ENCODE measurements around the gene MYG1.

The MYG1 gene

GRCh38 chr12:53299454-53300180, at the start of gene MYG1:
TSS of gene MYG1 (plus strand) at chr12:53299695. CDS start at chr12:53299738, 43 bp downstream.
- CTCF ChIA-PET: interaction anchor here (0.7 to 22.9 kb wide), 9 partner anchors 9 to 236 kb away, joined by 3 to 659 read pairs (median 4); partner anchors contain the start of genes AAAS and ITGB7
- DNase-seq (ENCODE audit: low read depth, low spot score): no peak
- POLR2A ChIA-PET: interaction anchor here (0.6 to 2.9 kb wide), 6 partner anchors 20 to 83 kb away, joined by 3 to 19 read pairs (median 3); partner anchors contain the start of gene AAAS
- peak within 1 kb of the TSS; percentile 93 for H3K4me3 ChIP-seq (ENCODE audit: low read depth, low read length)
- peak; percentile 41 for TF ChIP-seq CTCF (IDR thresholded peaks at IDR 0.05; ENCODE audit: insufficient read depth, low read length, missing control alignments)

GRCh38 chr12:53251477-53252348, 47.8 kb upstream of the MYG1 start:
- H3K4me3 ChIP-seq (ENCODE audit: low read depth, low read length): peak overlapping the region; percentile 88
- DNase-seq (ENCODE audit: low read depth, low spot score): no peak
- CTCF ChIA-PET: interaction anchor here (0.6 to 4.7 kb wide), 15 partner anchors 9 to 93 kb away, joined by 3 to 74 read pairs (median 3); partner anchors contain the start of gene ESPL1
- peak; percentile 46 for TF ChIP-seq CTCF (IDR thresholded peaks at IDR 0.05; ENCODE audit: insufficient read depth, low read length, missing control alignments)
- POLR2A ChIA-PET: interaction anchor here (0.6 to 2.6 kb wide), 5 partner anchors 8 to 249 kb away, joined by 3 to 11 read pairs (median 3); partner anchors contain the start of genes PFDN5 and TARBP2

- H3K4me3 ChIP-seq (ENCODE audit: low read depth, low read length): peak overlapping the region; percentile 88
- no peak for DNase-seq (ENCODE audit: low read depth, low spot score)
- ChIA-PET CTCF (interaction anchor here (1.0 to 4.7 kb wide), 10 partner anchors 13 to 92 kb away, joined by 3 to 74 read pairs (median 5); partner anchors contain the start of gene ESPL1), POLR2A (interaction anchor here (1.4 to 2.6 kb wide), 2 partner anchors 19 to 33 kb away, joined by 3 to 11 read pairs; no protein-coding TSS in a partner anchor)
- TF ChIP-seq CTCF (IDR thresholded peaks at IDR 0.05; ENCODE audit: insufficient read depth, low read length, missing control alignments): no peak
These were observed 47.1 kb upstream of the MYG1 start for GRCh38 chr12:53252349-53252916.

GRCh38 chr12:53253298-53253697, 46.2 kb upstream of the MYG1 start:
- TF ChIP-seq CTCF (IDR thresholded peaks at IDR 0.05; ENCODE audit: insufficient read depth, low read length, missing control alignments): no peak
- DNase-seq (ENCODE audit: low read depth, low spot score): no peak
- peak overlapping the region; percentile 88 for H3K4me3 ChIP-seq (ENCODE audit: low read depth, low read length)
- CTCF ChIA-PET: interaction anchor here (0.8 to 4.7 kb wide), 8 partner anchors 13 to 154 kb away, joined by 3 to 74 read pairs (median 4); partner anchors contain the start of gene AAAS
- POLR2A ChIA-PET: interaction anchor here (1.4 to 2.6 kb wide), 2 partner anchors 19 to 34 kb away, joined by 3 to 11 read pairs; no protein-coding TSS in a partner anchor

- ChIA-PET POLR2A (no interaction called here), CTCF (interaction anchor here (1.1 to 4.7 kb wide), 3 partner anchors 10 to 66 kb away, joined by 3 to 74 read pairs (median 4); partner anchors contain the start of gene AAAS)
- no peak for DNase-seq (ENCODE audit: low read depth, low spot score)
- no peak for TF ChIP-seq CTCF (IDR thresholded peaks at IDR 0.05; ENCODE audit: insufficient read depth, low read length, missing control alignments)
- H3K4me3 ChIP-seq (ENCODE audit: low read depth, low read length): no peak overlapping the region
These were observed 44.5 kb upstream of the MYG1 start for GRCh38 chr12:53254816-53255545.

Measured in AG04449 (cell line).